Spinal cord (tissue), 10 donors: ENCODE measurements around the gene PRKCA. TPM values are rescaled to one million over a fixed set of nuclear protein-coding genes. Genes with fewer than 3 reads are reported as not detected.

Source experiments
- DNase-seq, 6 donors: peaks; one replicate each; pipeline versions ENCODE4 v3.0.0 to v3.0.0-alpha.2; 2013 to 2015; ENCODE audit warnings: low spot score in 6 of 6, low read depth in 4 of 6
- H3K27ac ChIP-seq: one replicate; pipeline ENCODE4 v1.5.1; 2013; ENCODE audit warnings: low read depth, low read length, control low read depth
- H3K27me3 ChIP-seq: one replicate; pipeline ENCODE4 v1.6.1; 2013; ENCODE audit warnings: low read length; ENCODE audit not compliant: control insufficient read depth, insufficient read depth
- H3K36me3 ChIP-seq: one replicate; pipeline ENCODE4 v1.6.1; 2013; ENCODE audit warnings: low read length; ENCODE audit not compliant: control insufficient read depth, insufficient read depth
- H3K4me1 ChIP-seq: one replicate; pipeline ENCODE4 v1.6.1; 2013; ENCODE audit warnings: low read length; ENCODE audit not compliant: control insufficient read depth, insufficient read depth
- H3K4me3 ChIP-seq: one replicate; pipeline ENCODE4 v1.5.1; 2013; ENCODE audit warnings: low read depth, low read length, control low read depth
- H3K9me3 ChIP-seq: one replicate; pipeline ENCODE4 v1.6.1; 2013; ENCODE audit warnings: low read length; ENCODE audit not compliant: control insufficient read depth, insufficient read depth
- whole genome bisulfite sequencing: methylation state at CpG from one replicate; pipeline ENCODE4 v1.1.5; 2013; ENCODE audit warnings: missing lambda C conversion rate; ENCODE audit not compliant: insufficient coverage; 5-methylcytosine and 5-hydroxymethylcytosine counted together
- polyA plus RNA-seq, 2 donors: library from polyadenylated mRNA; unstranded; fragments of 120-200 nt; gene quantifications; one replicate each; pipeline ENCODE4 v1.2.1, GENCODE V29; 2013; ENCODE audit not compliant: insufficient read length in 2 of 2
- total RNA-seq, 2 donors: library from RNA; depleted of rRNA in 1 of 2; stranded (reverse); fragments of 120-200 nt in 1 of 2; fragments of >200 nt in 1 of 2; gene quantifications; one replicate each; pipeline versions ENCODE4 v1.2.3 to v1.2.4, GENCODE V29; 2013 to 2014
- donor health status: healthy.

The PRKCA gene
- total and polyA plus RNA-seq, 4 donors = 42.4 to 51.3 (median 48.2) TPM

- no peak overlapping the region for H3K27ac ChIP-seq
- peak overlapping the region; percentile 31 for H3K4me3 ChIP-seq
- H3K9me3 ChIP-seq = no peaks in the 10 kb centered on the region
- H3K27me3 ChIP-seq = peaks cover 18% of the 10 kb centered on the region
- 80% methylated on average over 10 of the region's 11 CpGs for WGBS
- H3K4me1 ChIP-seq = peaks cover 28% of the 10 kb centered on the region
- H3K36me3 ChIP-seq = peaks cover 2% of the 10 kb centered on the region
- DNase-seq = no peak
These were observed 533.9 kb downstream of the PRKCA start for GRCh38 chr17:66836063-66837005.

- WGBS = 92% methylated on average over 1 of the region's 1 CpG
- no peak for DNase-seq
- H3K9me3 ChIP-seq = no peaks in the 10 kb centered on the region
- no peak overlapping the region for H3K4me3 ChIP-seq
- H3K27me3 ChIP-seq = peaks cover 18% of the 10 kb centered on the region
- peaks cover 25% of the 10 kb centered on the region for H3K4me1 ChIP-seq
- peaks cover 2% of the 10 kb centered on the region for H3K36me3 ChIP-seq
- no peak overlapping the region for H3K27ac ChIP-seq
These were observed 534.8 kb downstream of the PRKCA start for GRCh38 chr17:66837226-66837625.

DNA sequence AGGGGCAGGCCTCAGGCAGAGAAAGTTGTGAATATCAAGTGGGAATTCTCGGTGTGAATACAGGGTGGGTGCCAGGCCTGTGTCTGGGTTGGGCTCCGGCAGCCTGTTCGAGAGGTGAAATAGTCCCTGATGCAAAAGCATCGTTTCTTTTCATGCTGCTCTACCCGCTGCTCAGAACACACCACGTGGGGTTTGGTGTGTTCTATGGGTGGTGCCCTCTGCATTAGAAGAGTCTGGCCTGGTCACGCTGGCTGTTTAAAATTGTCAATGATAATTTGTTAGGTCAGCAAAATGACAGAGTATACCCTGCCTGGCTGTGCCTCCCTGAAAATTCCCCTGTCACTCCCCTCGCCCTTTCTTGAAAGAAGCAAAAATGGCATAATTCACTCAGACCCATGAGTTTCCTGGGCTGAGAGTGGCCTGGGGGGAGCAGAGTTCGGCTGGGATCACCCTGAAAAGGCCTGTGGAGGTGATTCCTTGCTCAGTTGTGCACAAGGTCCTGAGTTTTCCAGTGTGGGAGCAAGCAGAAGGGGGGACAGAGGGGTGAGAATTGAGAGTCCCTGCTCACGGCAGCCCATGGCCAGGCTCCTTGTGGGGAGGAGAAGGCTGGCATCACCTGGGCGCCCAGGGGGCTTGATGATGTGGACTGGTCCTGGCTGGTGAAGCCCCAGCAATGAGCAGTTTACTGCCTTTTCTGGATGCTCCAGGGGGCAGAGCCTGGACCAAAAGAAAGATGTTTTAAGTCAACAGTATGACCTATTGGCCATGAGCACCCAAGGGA, 535.7 kb downstream of the PRKCA start:
- H3K36me3 ChIP-seq = peaks cover 2% of the 10 kb centered on the region
- peaks cover 25% of the 10 kb centered on the region for H3K4me1 ChIP-seq
- no peak for DNase-seq
- no peak overlapping the region for H3K27ac ChIP-seq
- WGBS = 81% methylated on average over 5 of the region's 11 CpGs
- H3K4me3 ChIP-seq = no peak overlapping the region
- no peaks in the 10 kb centered on the region for H3K9me3 ChIP-seq
- H3K27me3 ChIP-seq = peaks cover 18% of the 10 kb centered on the region

- H3K36me3 ChIP-seq = peaks cover 2% of the 10 kb centered on the region
- no peak overlapping the region for H3K4me3 ChIP-seq
- 87% methylated on average over 3 of the region's 9 CpGs for WGBS
- H3K27ac ChIP-seq = no peak overlapping the region
- no peak for DNase-seq
- H3K9me3 ChIP-seq = no peaks in the 10 kb centered on the region
- peaks cover 11% of the 10 kb centered on the region for H3K27me3 ChIP-seq
- H3K4me1 ChIP-seq = peaks cover 21% of the 10 kb centered on the region
These were observed 537.2 kb downstream of the PRKCA start for GRCh38 chr17:66839616-66840015.

DNA sequence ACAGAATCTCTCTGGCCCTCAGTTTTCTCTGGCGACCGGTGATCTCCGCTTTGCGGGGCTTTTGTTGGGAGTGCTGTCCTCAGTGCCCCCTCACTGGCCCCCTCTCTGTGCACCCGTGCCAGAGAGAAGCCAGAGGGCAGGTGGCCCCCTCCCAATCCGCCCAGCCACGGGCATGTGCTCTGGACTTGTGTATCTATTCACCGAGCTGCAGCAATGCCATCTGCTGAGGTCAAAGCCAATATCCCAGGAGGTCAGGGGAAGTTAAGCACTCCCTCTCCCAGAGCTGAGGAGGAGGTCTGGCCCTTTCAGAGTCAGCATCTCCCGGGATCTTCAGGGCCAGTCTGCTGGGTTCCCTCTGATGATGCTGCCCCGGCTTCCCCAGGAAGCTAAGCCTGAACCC, 537.6 kb downstream of the PRKCA start:
- peaks cover 9% of the 10 kb centered on the region for H3K27me3 ChIP-seq
- WGBS = 71% methylated on average over 10 of the region's 10 CpGs

GRCh38 chr17:66841328-66841727, 538.9 kb downstream of the PRKCA start:
- Histone ChIP-seq H3K4me3 (no peak overlapping the region), H3K4me1 (peaks cover 10% of the 10 kb centered on the region), H3K36me3 (peaks cover 2% of the 10 kb centered on the region), H3K27me3 (peaks cover 3% of the 10 kb centered on the region), H3K9me3 (no peaks in the 10 kb centered on the region), H3K27ac (no peak overlapping the region)
- WGBS = 50% methylated on average over 4 of the region's 4 CpGs
- DNase-seq = no peak

More for the DNA sequence above, 537.6 kb downstream of the PRKCA start:
- Histone ChIP-seq H3K9me3 (no peaks in the 10 kb centered on the region), H3K4me3 (no peak overlapping the region), H3K4me1 (peaks cover 18% of the 10 kb centered on the region), H3K36me3 (peaks cover 2% of the 10 kb centered on the region), H3K27ac (no peak overlapping the region)
- no peak for DNase-seq

DNA sequence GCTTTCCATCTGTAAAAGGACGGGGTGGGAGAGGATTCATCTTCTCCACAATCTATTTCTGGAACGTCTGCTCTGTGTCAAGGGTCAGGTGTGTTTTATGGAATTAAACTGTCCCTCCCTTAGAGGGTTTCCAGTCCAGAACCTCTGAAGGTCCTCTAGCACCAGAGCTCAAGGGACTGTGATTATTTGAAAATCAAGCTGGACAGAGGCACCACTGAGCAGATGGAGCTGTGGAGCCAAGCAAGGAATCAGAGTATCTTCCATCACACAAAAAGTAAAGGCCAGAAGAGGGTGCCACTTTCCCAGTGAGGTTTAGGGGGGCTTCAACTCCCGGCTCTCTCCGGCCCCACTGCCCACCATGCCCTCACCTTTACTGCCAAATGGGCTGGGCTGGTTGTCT, 539.3 kb downstream of the PRKCA start:
- Histone ChIP-seq H3K4me3 (no peak overlapping the region), H3K27ac (no peak overlapping the region), H3K9me3 (no peaks in the 10 kb centered on the region), H3K27me3 (no peaks in the 10 kb centered on the region), H3K36me3 (peaks cover 2% of the 10 kb centered on the region), H3K4me1 (peaks cover 6% of the 10 kb centered on the region)
- no peak for DNase-seq
- no CpG with 5 or more reads among the region's 4 CpGs for WGBS

DNA sequence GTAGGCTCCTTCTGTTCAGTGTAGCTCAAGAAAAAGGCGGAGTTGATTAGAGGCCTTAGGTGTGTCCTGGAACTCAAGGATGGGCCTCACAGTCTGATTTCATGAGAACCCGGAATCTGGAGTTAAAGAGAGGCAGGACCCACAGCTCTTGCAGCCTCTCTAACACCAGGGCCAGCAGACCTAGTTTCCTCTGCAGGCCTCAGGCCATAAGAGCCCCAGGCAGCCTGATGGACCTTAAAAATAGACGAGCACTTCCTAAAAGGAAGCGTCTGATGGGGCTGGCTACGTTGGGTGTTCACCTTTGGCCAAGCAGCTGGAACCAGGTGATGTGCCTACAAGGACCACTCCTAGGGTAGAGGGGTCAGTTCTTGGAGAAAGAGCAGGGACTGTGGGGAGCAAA, 540.1 kb downstream of the PRKCA start:
- Histone ChIP-seq H3K9me3 (no peaks in the 10 kb centered on the region), H3K27me3 (no peaks in the 10 kb centered on the region), H3K4me3 (no peak overlapping the region), H3K4me1 (peaks cover 6% of the 10 kb centered on the region), H3K36me3 (peaks cover 2% of the 10 kb centered on the region), H3K27ac (no peak overlapping the region)
- 92% methylated on average over 5 of the region's 5 CpGs for WGBS
- DNase-seq = no peak

GRCh38 chr17:66842959-66843358, 540.5 kb downstream of the PRKCA start:
- peaks cover 2% of the 10 kb centered on the region for H3K36me3 ChIP-seq
- H3K27me3 ChIP-seq = no peaks in the 10 kb centered on the region
- H3K9me3 ChIP-seq = no peaks in the 10 kb centered on the region
- H3K27ac ChIP-seq = no peak overlapping the region
- peaks cover 6% of the 10 kb centered on the region for H3K4me1 ChIP-seq
- DNase-seq = no peak
- 100% methylated on average over 1 of the region's 3 CpGs for WGBS
- no peak overlapping the region for H3K4me3 ChIP-seq
